PC-9 (cell line): ENCODE measurements around the gene MINDY1. TPM values are rescaled to one million over a fixed set of nuclear protein-coding genes. Genes with fewer than 3 reads are reported as not detected.

Experiments used
- BruUV-seq: library from RNA; stranded (reverse); fragments of 400-500 nt; replicated peaks from 2 replicates; lab custom pipeline; 2021; lab: Mats Ljungman, UMichigan
- CTCF ChIA-PET: fragments of 300-600 bp; sonication (Branson Sonifier 250); formaldehyde crosslinking; loops from one replicate; lab custom pipeline; 2022; ENCODE audit warnings: antibody characterized with exemption; lab: Charles Lee
- POLR2A ChIA-PET: fragments of 300-600 bp; sonication (Branson Sonifier 250); formaldehyde crosslinking; loops from one replicate; lab custom pipeline; 2022; ENCODE audit warnings: antibody characterized with exemption; ENCODE audit not compliant: unreplicated experiment; lab: Charles Lee
- DNase-seq, 2 experiments: peaks; one replicate each; pipeline versions ENCODE4 v3.0.0 to v3.0.0-alpha.2; 2015 to 2022; ENCODE audit warnings: mixed read lengths in 1 of 2
- H2AFZ ChIP-seq: fragments of 200-600 bp; sonication (generic); 2 replicates; pipeline ENCODE4 v1.8.1; 2017; ENCODE audit warnings: antibody characterized with exemption
- H3F3A ChIP-seq: fragments of 200-600 bp; sonication (generic); 2 replicates; pipeline ENCODE4 v1.8.1; 2017; ENCODE audit warnings: antibody characterized with exemption, mild to moderate bottlenecking, low read depth; ENCODE audit not compliant: insufficient read depth
- H3K27ac ChIP-seq: fragments of 200-600 bp; sonication (generic); 2 replicates; pipeline ENCODE4 v1.6.1; 2016; ENCODE audit warnings: mixed run types
- H3K27me3 ChIP-seq: fragments of 200-600 bp; sonication (generic); 2 replicates; pipeline ENCODE4 v1.6.1; 2016; ENCODE audit warnings: low read depth, mixed run types; ENCODE audit not compliant: insufficient read depth
- H3K36me3 ChIP-seq: fragments of 200-600 bp; sonication (generic); 2 replicates; pipeline ENCODE4 v1.6.1; 2016; ENCODE audit warnings: low read depth, mixed run types
- H3K4me1 ChIP-seq: fragments of 200-600 bp; sonication (generic); replicated peaks from 2 replicates; pipeline ENCODE4 v1.6.1; 2016; ENCODE audit warnings: mixed run types; ENCODE audit not compliant: insufficient read depth
- H3K4me2 ChIP-seq: fragments of 200-600 bp; sonication (generic); 2 replicates; pipeline ENCODE4 v1.6.1; 2017; ENCODE audit warnings: mixed run types
- H3K4me3 ChIP-seq: fragments of 200-600 bp; sonication (generic); 2 replicates; pipeline ENCODE4 v1.6.1; 2016; ENCODE audit warnings: mixed run types
- H3K79me2 ChIP-seq: fragments of 200-600 bp; sonication (generic); 2 replicates; pipeline ENCODE4 v1.6.1; 2017; ENCODE audit warnings: low read depth, mixed run types
- H3K9me2 ChIP-seq: fragments of 200-600 bp; sonication (generic); 2 replicates; pipeline ENCODE4 v1.8.1; 2017; ENCODE audit warnings: mild to moderate bottlenecking; ENCODE audit not compliant: insufficient read depth
- H3K9me3 ChIP-seq: fragments of 200-600 bp; sonication (generic); 2 replicates; pipeline ENCODE4 v1.8.1; 2016; ENCODE audit warnings: low read depth; ENCODE audit not compliant: insufficient read depth
- H4K20me1 ChIP-seq: fragments of 200-600 bp; sonication (generic); 2 replicates; pipeline ENCODE4 v1.8.1; 2017; ENCODE audit not compliant: insufficient read depth
- EZH2 ChIP-seq: fragments of 200-600 bp; sonication (generic); IDR thresholded peaks from 2 replicates; pipeline ENCODE4 v1.8.0; 2017; ENCODE audit warnings: antibody characterized with exemption, low read depth
- intact Hi-C: fragments of 100-400 bp; cut with micrococcal nuclease; formaldehyde crosslinking; loops from one replicate; pipeline ENCODE4 v1.10.0; 2022; ENCODE audit not compliant: unreplicated experiment
- total RNA-seq: library from RNA; stranded (reverse); gene quantifications from 2 replicates; pipeline ENCODE4 v1.2.3, GENCODE V29; 2021
- TF ChIP-seq, protein P1 (sequence below): fragments of 200-600 bp; sonication (generic); conservative IDR thresholded peaks from 2 replicates; pipeline ENCODE4 v1.6.1; 2017; ENCODE audit warnings: mixed run types, antibody characterized with exemption, mild to moderate bottlenecking, moderate library complexity

Gene MINDY1
- total RNA-seq, 1 experiment from 2014 or later = 17.6 TPM

DNA sequence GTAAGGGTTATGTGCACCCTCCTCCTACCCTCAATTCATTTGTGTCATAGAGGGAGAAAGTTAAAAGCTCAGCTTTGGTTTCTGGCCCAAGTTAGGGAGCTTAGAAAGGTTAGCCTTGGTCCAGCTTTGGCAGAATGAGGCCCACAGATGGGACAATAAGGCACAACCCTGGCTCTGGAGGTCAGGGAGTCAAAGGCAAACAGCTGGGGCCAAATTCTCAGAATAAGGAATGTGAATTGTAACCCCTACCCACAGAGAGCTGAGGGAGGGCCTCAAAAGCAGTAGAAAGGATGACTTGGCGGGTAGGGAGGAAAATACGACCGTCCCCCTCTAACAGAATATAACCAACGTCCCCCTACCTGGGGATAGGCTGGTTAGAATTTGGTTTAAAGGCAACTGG is 41.1 kb downstream of the MINDY1 start:
- Histone ChIP-seq H4K20me1 (no peaks in the 10 kb centered on the region), H3F3A (peaks cover 32% of the 10 kb centered on the region), H3K4me1 (no peaks in the 10 kb centered on the region), H2AFZ (no peak overlapping the region), H3K79me2 (peaks cover 13% of the 10 kb centered on the region), H3K4me3 (no peak overlapping the region), H3K9me2 (no peaks in the 10 kb centered on the region), H3K27ac (no peak overlapping the region), H3K36me3 (peaks cover 33% of the 10 kb centered on the region), H3K27me3 (no peaks in the 10 kb centered on the region), H3K4me2 (no peak overlapping the region), H3K9me3 (no peaks in the 10 kb centered on the region)
- intact Hi-C loops = no loop called here
- TF ChIP-seq EZH2 = no peak
- TF ChIP-seq, protein P1, sequence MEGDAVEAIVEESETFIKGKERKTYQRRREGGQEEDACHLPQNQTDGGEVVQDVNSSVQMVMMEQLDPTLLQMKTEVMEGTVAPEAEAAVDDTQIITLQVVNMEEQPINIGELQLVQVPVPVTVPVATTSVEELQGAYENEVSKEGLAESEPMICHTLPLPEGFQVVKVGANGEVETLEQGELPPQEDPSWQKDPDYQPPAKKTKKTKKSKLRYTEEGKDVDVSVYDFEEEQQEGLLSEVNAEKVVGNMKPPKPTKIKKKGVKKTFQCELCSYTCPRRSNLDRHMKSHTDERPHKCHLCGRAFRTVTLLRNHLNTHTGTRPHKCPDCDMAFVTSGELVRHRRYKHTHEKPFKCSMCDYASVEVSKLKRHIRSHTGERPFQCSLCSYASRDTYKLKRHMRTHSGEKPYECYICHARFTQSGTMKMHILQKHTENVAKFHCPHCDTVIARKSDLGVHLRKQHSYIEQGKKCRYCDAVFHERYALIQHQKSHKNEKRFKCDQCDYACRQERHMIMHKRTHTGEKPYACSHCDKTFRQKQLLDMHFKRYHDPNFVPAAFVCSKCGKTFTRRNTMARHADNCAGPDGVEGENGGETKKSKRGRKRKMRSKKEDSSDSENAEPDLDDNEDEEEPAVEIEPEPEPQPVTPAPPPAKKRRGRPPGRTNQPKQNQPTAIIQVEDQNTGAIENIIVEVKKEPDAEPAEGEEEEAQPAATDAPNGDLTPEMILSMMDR = no peak
- POLR2A ChIA-PET = no interaction called here
- CTCF ChIA-PET = interaction anchor here (0.7 kb wide), 1 partner anchor 573 kb away, joined by 3 read pairs; no protein-coding TSS in a partner anchor
- DNase-seq = no peak
- BruUV-seq = no TSS peak

DNA sequence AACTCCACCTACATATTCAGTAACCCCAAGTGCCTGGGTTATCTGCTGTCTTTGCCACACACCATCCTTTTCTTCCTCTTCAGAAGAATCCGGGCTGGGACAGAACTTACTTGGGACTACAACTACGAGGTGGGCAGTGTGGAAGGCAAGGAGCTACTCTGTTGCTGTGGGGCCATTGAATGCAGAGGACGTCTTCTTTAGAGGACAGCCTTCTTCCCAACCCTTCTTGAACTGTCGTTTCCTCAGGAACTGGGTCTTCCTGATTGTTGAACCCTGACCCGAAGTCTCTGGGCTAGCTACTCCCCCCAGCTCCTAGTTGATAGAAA is 42.6 kb downstream of the MINDY1 start:
- no peaks in the 10 kb centered on the region for H3K79me2 ChIP-seq
- peaks cover 33% of the 10 kb centered on the region; the same call in 1 of the 2 replicates for H3F3A ChIP-seq
- no peak overlapping the region for H3K4me2 ChIP-seq
- no peaks in the 10 kb centered on the region for H3K27me3 ChIP-seq
- ChIA-PET CTCF (no interaction called here), POLR2A (no interaction called here)
- no peak for DNase-seq
- H3K27ac ChIP-seq = no peak overlapping the region
- no peak for TF ChIP-seq EZH2
- TF ChIP-seq, protein P1 = no peak
- no TSS peak for BruUV-seq
- no peak overlapping the region for H3K4me3 ChIP-seq
- H3K4me1 ChIP-seq = no peaks in the 10 kb centered on the region
- H3K36me3 ChIP-seq = peaks cover 37% of the 10 kb centered on the region
- no peaks in the 10 kb centered on the region for H4K20me1 ChIP-seq
- no peaks in the 10 kb centered on the region for H3K9me2 ChIP-seq
- intact Hi-C loops = no loop called here
- no peak overlapping the region for H2AFZ ChIP-seq
- H3K9me3 ChIP-seq = no peaks in the 10 kb centered on the region

DNA sequence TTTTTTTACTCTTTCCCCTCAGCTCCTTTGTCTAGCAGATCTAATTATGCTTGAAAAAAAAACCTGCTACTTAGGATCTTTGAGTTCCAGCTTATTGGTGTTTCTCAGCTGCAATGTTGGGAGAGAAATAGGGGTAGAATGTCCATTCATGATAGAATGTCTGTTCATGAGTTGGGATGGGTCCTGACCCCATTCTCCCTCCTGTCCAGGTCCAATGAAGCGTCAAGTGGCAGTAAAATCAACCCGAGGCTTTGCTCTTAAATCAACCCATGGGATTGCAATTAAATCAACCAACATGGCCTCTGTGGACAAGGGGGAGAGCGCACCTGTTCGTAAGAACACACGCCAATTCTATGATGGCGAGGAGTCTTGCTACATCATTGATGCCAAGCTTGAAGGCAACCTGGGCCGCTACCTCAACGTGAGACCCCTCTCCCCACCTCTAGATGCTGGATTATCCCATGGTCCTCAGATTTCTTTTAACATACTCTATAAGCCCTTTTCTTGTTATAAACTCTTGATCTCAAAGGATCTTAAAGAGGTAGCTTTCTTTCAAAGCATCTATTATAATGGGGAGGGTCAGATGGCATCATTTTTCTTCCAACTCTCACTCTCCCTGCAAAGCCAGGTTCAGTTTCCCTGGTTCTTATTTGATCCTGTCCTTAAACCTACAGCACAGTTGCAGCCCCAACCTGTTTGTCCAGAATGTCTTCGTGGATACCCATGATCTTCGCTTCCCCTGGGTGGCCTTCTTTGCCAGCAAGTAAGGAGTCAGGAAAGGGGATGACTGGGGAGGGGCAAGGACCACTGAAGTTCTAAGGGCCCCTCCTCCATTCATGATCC is 43.2 kb downstream of the MINDY1 start:
- ChIA-PET CTCF (no interaction called here), POLR2A (interaction anchor here (0.6 to 0.7 kb wide), 2 partner anchors 8 to 42 kb away, joined by 4 to 5 read pairs; no protein-coding TSS in a partner anchor)
- Histone ChIP-seq H3K9me3 (no peaks in the 10 kb centered on the region), H3K79me2 (no peaks in the 10 kb centered on the region), H3K4me1 (no peaks in the 10 kb centered on the region), H3K27me3 (no peaks in the 10 kb centered on the region), H3F3A (peaks cover 33% of the 10 kb centered on the region), H3K4me3 (no peak overlapping the region), H3K27ac (no peak overlapping the region), H3K4me2 (no peak overlapping the region), H2AFZ (no peak overlapping the region), H3K9me2 (no peaks in the 10 kb centered on the region), H4K20me1 (no peaks in the 10 kb centered on the region), H3K36me3 (peaks cover 39% of the 10 kb centered on the region)
- BruUV-seq = no TSS peak
- TF ChIP-seq EZH2 = no peak
- TF ChIP-seq, protein P1 = no peak
- no peak for DNase-seq
- intact Hi-C loops = no loop called here
